IPS-18a (cell line): Measurements from ENCODE around the gene KRT71.

Experiments
- H3K27ac ChIP-seq: one replicate; pipeline ENCODE4 v1.5.1; 2013; ENCODE audit warnings: low read length
- H3K27me3 ChIP-seq: one replicate; pipeline ENCODE4 v1.6.1; 2013; ENCODE audit warnings: mild to moderate bottlenecking, low read length; ENCODE audit not compliant: control insufficient read depth, insufficient read depth
- H3K36me3 ChIP-seq: one replicate; pipeline ENCODE4 v1.6.1; 2013; ENCODE audit warnings: low read depth, low read length; ENCODE audit not compliant: control insufficient read depth
- H3K4me1 ChIP-seq: one replicate; pipeline ENCODE4 v1.6.1; 2013; ENCODE audit warnings: low read depth, low read length; ENCODE audit not compliant: control insufficient read depth
- H3K4me3 ChIP-seq: one replicate; pipeline ENCODE4 v1.5.1; 2013; ENCODE audit warnings: low read length
- H3K9ac ChIP-seq: one replicate; pipeline ENCODE4 v1.6.1; 2013; ENCODE audit warnings: mild to moderate bottlenecking, low read length, moderate library complexity
- H3K9me3 ChIP-seq: one replicate; pipeline ENCODE4 v1.6.1; 2013; ENCODE audit warnings: low read depth, low read length; ENCODE audit not compliant: control insufficient read depth

Gene KRT71

DNA sequence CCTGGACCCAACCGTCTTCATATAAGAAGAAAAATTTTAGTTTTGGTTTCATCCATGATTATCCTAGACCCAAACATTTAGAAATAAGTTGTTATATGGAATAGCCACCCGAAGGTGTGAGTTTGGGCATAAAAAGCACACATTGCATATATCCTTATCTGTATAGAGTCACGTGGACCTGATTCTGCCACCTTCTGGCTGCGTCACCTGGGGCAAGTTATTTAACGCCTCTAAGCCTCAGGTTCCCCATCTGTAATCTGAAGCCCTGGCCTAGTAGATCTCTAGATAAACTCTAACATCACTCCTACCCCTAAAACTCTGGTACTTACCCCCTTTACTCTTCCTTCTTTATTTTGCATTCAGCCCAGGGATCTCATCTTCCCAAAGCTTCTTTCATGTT, 18.5 kb downstream of the KRT71 start:
- Histone ChIP-seq H3K36me3 (no peaks in the 10 kb centered on the region), H3K27ac (no peak overlapping the region), H3K4me3 (no peak overlapping the region), H3K4me1 (no peaks in the 10 kb centered on the region), H3K9ac (no peak overlapping the region), H3K27me3 (no peaks in the 10 kb centered on the region), H3K9me3 (no peaks in the 10 kb centered on the region)

DNA sequence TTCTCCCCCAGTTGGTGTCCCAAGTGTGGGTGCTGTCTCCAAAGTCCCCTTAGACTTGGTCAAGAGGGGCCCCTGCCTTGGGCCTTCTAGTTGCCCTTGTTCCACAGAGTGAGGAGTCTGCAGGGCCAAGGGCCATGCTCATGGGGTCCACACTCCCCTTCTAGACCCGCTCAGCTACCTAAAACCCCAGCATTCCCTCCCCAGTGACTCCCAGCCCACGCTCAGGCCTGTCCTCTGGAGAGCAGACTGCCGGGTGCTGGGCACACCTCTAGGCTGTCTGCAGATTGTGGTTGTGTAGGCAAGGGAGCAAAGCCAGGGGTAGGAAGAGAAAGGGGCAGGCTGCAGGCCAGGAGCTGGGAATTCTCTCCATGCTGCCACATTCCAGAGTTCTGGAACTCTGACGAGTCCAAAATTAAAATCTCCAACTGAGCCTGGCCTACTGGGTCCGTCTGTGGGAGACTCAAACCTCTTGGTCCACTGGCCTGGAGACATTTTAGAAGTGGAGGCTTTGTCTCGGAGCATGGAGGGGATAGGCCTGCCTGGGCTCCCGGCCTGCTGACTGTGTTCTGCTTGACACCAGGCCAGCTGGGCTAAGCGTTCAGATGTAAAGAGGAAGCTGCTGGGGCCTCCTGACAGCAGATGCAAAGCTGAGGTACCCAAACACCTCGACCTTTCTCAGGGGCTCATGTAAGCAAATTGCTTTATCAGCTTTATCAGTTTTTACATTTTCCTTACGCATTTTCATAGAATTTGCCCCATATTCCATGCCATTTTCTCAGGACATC, 19.1 kb downstream of the KRT71 start:
- no peak overlapping the region for H3K27ac ChIP-seq
- H3K4me3 ChIP-seq, result no peak overlapping the region

DNA sequence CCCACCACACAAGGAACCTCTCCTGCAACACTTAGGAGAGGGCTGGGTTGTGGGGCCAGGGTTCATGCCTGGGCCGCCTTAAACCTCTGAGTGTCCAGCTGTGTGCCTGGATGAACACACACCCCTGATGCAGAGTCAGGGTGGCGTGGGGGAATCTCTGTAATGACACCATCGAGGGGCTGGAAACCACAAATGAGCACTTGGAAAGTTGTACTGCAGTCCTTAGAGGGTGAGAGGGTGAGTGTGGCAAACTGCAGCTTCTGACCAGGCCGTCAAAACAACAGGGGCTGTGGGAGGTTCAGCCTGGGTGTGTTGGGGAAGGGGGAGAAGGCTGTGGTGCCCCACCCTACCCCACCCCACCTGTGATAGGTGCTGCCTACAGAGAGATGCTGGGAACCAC, 20.3 kb downstream of the KRT71 start:
- Histone ChIP-seq H3K4me3 (no peak overlapping the region), H3K27ac (no peak overlapping the region), H3K36me3 (no peaks in the 10 kb centered on the region), H3K9me3 (no peaks in the 10 kb centered on the region), H3K4me1 (no peaks in the 10 kb centered on the region), H3K27me3 (no peaks in the 10 kb centered on the region), H3K9ac (no peak overlapping the region)

More for the DNA sequence above, 19.1 kb downstream of the KRT71 start:
- Histone ChIP-seq H3K4me1 (no peaks in the 10 kb centered on the region), H3K9me3 (no peaks in the 10 kb centered on the region), H3K9ac (no peak overlapping the region), H3K27me3 (no peaks in the 10 kb centered on the region), H3K36me3 (no peaks in the 10 kb centered on the region)

DNA sequence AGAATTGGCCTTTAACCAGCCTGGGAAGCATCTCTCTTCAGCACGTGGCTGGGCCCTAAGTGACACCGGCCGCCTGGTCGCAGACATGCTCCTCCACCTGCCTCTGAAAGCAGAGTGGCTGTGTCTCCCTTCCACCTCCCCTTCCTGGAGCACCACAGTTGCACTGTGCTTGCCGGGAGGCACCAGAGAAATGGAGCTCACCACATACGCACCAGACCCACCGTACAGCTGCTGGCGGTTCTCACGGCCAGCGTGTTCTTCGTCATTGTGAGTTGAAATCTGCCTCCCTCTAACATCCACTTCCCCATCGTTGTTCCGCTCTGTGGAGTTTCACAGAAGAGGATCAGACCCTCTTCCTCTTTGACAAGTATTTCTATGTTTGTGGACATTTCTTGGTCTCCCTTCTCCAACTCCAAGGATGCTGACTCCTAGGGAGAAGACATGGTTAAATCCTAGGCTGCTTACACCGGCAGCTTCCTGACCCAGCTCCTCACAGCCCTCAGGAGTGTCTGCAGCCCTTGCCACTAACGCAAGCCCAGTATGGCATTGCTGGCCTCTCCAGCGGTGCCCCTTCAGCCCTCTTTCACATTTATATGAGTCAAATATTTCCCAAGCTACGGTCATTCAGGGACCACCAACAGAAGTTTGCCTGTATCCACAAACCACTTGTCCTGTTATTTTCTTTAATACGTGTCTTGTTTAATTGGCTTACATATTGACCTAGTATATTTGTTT, 21.2 kb downstream of the KRT71 start:
- Histone ChIP-seq H3K4me1 (no peaks in the 10 kb centered on the region), H3K9me3 (no peaks in the 10 kb centered on the region), H3K9ac (no peak overlapping the region), H3K27ac (no peak overlapping the region), H3K27me3 (no peaks in the 10 kb centered on the region), H3K36me3 (no peaks in the 10 kb centered on the region), H3K4me3 (no peak overlapping the region)

DNA sequence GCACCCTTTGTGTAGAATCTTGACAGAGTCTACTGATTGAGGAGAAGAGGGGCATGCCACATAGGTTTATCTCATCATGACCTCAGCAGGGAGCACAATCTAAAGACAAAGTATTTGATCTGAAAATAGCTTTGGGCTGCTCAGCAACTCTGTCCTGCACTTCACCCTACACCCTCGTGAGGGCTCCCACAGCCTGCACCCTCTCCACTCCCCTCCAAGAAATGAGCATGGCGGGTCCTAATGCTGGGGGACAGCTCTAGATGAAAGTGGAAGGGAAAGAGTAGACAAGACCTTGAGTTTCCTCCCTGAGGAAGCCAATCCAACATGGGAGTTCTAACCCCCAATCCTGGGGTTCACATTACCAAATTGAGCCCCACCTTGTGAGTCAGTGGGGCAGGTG, 22.0 kb downstream of the KRT71 start:
- Histone ChIP-seq H3K36me3 (no peaks in the 10 kb centered on the region), H3K27me3 (no peaks in the 10 kb centered on the region), H3K9me3 (no peaks in the 10 kb centered on the region), H3K9ac (no peak overlapping the region), H3K27ac (no peak overlapping the region), H3K4me1 (no peaks in the 10 kb centered on the region), H3K4me3 (no peak overlapping the region)

DNA sequence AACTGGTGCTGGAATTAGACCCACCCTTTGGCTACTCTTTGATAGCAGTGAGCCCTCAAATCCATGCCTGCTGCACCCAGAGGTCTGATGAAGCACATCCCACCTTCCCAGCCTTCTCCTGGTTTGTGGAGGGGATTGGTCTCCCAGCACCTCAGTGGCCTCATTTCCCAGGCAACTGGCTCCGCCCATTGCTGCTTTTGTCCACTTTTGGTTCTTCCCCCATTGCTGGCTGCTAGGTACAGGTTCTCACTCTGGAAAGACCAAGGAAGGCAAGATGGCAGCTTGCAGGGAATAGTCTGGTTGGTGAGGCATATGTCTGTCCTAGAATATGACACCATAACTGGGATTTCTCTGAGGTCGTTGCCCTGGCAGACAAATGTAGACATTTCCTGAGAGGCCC, 22.6 kb downstream of the KRT71 start:
- Histone ChIP-seq H3K4me1 (no peaks in the 10 kb centered on the region), H3K9me3 (no peaks in the 10 kb centered on the region), H3K4me3 (no peak overlapping the region), H3K27ac (no peak overlapping the region), H3K9ac (no peak overlapping the region), H3K27me3 (no peaks in the 10 kb centered on the region), H3K36me3 (no peaks in the 10 kb centered on the region)

DNA sequence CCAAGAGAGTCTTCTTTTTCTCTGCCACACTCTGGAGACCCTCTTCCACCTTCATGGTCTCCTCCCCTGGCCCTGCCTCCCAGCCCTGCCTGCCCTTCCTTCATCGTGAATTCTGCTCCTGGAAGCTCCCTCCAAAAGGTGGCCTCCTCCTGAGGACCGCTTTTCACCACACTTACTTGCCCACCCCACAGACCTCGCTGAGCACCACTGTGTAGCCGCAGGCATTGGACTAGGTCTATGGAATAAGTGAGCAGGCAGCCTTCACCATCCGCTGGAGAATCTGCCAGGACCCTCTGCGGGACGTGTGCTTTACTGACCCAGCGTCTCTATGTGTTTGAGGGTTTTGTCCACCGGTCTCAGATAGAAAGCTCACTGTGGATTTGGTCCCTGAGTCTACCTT, 23.1 kb downstream of the KRT71 start:
- H3K27ac ChIP-seq, result no peak overlapping the region
- no peaks in the 10 kb centered on the region for H3K27me3 ChIP-seq
- H3K9ac ChIP-seq, result no peak overlapping the region
- no peaks in the 10 kb centered on the region for H3K4me1 ChIP-seq
- no peak overlapping the region for H3K4me3 ChIP-seq
- H3K36me3 ChIP-seq, result no peaks in the 10 kb centered on the region
- H3K9me3 ChIP-seq, result no peaks in the 10 kb centered on the region

DNA sequence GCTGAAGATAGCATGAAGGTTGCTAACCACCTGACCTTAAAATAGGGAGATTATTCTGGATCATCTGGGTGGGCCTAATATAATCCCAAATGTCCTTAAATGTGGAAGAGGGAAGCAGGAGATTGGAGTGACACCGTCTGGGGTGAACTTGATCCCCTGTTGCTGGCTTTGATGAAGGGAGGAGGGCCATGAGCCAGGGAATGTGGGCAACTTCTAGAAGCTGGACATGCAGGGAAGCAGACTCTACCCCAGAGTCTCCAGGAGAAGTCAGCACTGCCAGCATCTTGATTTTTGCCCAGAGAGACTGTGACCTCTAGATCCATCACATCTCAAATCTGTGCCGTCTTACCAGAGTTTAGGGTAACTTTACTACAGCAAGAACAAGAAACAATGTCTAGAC, 23.5 kb downstream of the KRT71 start:
- Histone ChIP-seq H3K27ac (no peak overlapping the region), H3K9ac (no peak overlapping the region), H3K4me1 (no peaks in the 10 kb centered on the region), H3K9me3 (no peaks in the 10 kb centered on the region), H3K4me3 (no peak overlapping the region), H3K27me3 (no peaks in the 10 kb centered on the region), H3K36me3 (no peaks in the 10 kb centered on the region)

DNA sequence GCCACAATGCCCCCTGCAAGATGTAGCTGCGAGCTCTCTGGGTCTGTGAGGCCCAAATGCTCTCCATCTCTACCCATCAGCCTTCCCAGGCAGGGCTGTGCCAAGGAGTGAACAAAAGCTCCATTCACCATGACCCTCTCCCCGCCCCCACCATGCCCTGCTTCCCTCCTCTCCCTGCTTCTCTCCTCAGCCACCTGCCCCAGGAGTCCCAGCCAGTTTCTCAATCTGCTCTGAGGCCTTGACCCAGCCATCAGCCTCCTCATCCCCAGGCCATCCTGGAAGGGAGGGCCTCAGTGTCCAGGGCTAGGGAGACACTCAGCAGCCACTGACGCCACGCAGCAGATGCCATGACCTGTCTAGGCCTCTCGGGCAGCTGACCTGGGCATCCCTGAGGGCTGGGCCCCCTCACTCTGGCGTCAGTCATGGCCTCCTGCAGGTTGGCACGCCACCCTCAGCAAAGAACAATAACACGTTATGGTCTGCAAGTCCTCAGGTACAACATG, 24.3 kb downstream of the KRT71 start:
- no peak overlapping the region for H3K9ac ChIP-seq
- H3K27ac ChIP-seq, result no peak overlapping the region
- H3K4me3 ChIP-seq, result no peak overlapping the region
- H3K9me3 ChIP-seq, result no peaks in the 10 kb centered on the region
- no peaks in the 10 kb centered on the region for H3K27me3 ChIP-seq
- H3K36me3 ChIP-seq, result no peaks in the 10 kb centered on the region
- H3K4me1 ChIP-seq, result no peaks in the 10 kb centered on the region

DNA sequence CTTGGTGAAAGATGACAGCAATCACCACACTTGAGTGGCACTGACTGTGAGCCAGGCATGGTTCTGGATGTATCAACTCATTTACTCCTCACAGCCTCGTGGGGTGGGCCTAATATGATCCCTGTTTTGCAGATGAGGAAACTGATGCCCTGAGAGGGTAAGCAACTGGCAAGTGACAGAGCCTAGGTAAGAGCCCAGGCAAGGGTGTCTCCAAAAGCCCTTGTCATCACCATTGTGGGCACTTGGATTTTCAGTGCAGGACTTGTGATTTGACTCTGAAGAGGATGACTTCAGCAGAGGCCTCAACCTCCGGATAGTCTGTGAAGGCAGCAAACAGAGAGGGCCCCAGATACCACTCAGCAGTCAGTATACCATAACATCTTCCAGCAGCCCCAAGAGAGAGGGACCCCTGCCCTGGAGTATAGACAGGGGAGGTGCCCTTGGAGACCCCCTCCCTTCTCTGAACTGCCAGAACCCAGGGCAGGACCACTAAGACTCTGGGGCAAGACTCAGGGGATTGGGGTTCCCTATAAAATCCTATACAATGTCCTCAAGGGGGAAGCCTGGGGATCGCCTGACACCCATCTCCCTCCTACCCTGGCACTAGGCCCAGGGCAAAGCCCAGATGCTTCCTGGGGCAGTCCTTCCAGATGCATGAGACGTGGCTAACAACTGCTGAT, 25.7 kb downstream of the KRT71 start:
- H3K27ac ChIP-seq, result no peak overlapping the region
- H3K4me3 ChIP-seq, result no peak overlapping the region
- H3K9ac ChIP-seq, result no peak overlapping the region
- no peaks in the 10 kb centered on the region for H3K36me3 ChIP-seq
- H3K4me1 ChIP-seq, result no peaks in the 10 kb centered on the region
- H3K9me3 ChIP-seq, result no peaks in the 10 kb centered on the region
- H3K27me3 ChIP-seq, result no peaks in the 10 kb centered on the region

DNA sequence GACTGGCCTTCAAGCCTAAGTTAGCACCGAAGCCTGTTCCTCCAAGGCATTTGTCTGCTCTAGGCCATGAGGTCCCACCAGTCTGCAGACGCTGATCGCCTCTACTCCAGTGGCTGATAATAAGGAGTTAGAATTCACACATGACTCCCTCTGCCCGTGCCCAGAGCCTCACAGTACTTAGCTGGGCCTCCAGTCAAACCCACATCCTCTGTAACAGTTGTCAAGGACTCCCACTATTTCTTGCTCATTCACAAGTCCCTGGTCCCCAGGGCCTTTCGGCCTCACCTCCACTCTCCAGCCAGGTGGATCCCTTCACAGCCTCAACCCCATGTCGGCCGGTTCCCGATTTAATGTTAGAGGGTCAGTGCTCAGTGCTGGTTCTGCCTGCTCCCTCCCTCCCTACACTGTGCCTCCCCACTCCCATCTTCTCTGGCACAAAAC, 26.4 kb downstream of the KRT71 start:
- no peaks in the 10 kb centered on the region for H3K36me3 ChIP-seq
- no peaks in the 10 kb centered on the region for H3K4me1 ChIP-seq
- no peaks in the 10 kb centered on the region for H3K27me3 ChIP-seq
- H3K9ac ChIP-seq, result no peak overlapping the region
- no peak overlapping the region for H3K27ac ChIP-seq
- no peak overlapping the region for H3K4me3 ChIP-seq
- H3K9me3 ChIP-seq, result no peaks in the 10 kb centered on the region
